HG02970 (cell line): ENCODE results near the gene ANKMY2.

Experiments
- ATAC-seq: cut with Tn5 transposase; IDR thresholded peaks from one replicate; pipeline ENCODE4 v1.9.1; 2021; ENCODE audit warnings: mild to moderate bottlenecking, moderate library complexity, moderate number of reproducible peaks; ENCODE audit not compliant: unreplicated experiment, low FRiP score

Gene ANKMY2

GRCh38 chr7:16586081-16586874 lies 59.3 kb downstream of the ANKMY2 start:
- ATAC-seq, result no peak

GRCh38 chr7:16585540-16585939 lies 60.0 kb downstream of the ANKMY2 start:
- ATAC-seq, result no peak

GRCh38 chr7:16583834-16584233 lies 61.7 kb downstream of the ANKMY2 start:
- ATAC-seq, result no peak

GRCh38 chr7:16581286-16581685 lies 64.3 kb downstream of the ANKMY2 start:
- no peak for ATAC-seq

- no peak for ATAC-seq
These were observed 66.3 kb downstream of the ANKMY2 start for GRCh38 chr7:16579216-16579615.

- no peak for ATAC-seq
These were observed 73.6 kb downstream of the ANKMY2 start for GRCh38 chr7:16571941-16572340.

- ATAC-seq, result no peak
These were observed 80.6 kb downstream of the ANKMY2 start for GRCh38 chr7:16564909-16565426.

- no peak for ATAC-seq
These were observed 81.6 kb downstream of the ANKMY2 start for GRCh38 chr7:16564023-16564380.

GRCh38 chr7:16563281-16564022 lies 82.1 kb downstream of the ANKMY2 start:
- peak; percentile 59 for ATAC-seq

GRCh38 chr7:16562456-16563220 lies 82.9 kb downstream of the ANKMY2 start:
- ATAC-seq, result no peak

GRCh38 chr7:16561943-16562342 lies 83.6 kb downstream of the ANKMY2 start:
- no peak for ATAC-seq

GRCh38 chr7:16559497-16560179 lies 85.9 kb downstream of the ANKMY2 start:
- no peak for ATAC-seq

GRCh38 chr7:16558761-16559302 lies 86.7 kb downstream of the ANKMY2 start:
- no peak for ATAC-seq

- ATAC-seq, result no peak
These were observed 89.2 kb downstream of the ANKMY2 start for GRCh38 chr7:16556359-16556758.

GRCh38 chr7:16554518-16555236 lies 90.9 kb downstream of the ANKMY2 start:
- ATAC-seq, result no peak

- ATAC-seq, result no peak
These were observed 94.9 kb downstream of the ANKMY2 start for GRCh38 chr7:16550671-16551070.
